ENCODE data around the gene CHAD. TPM values are rescaled to one million over a fixed set of nuclear protein-coding genes. Genes with fewer than 3 reads are reported as not detected.
A peak's percentile ranks its signal among the peaks of the same experiment; 100 is the strongest.
"Not testable (repeated sequence)": the region's sequence is repeated elsewhere in the genome, so short reads cannot be mapped to it uniquely, and the experiment has no call there.

Gene CHAD
- total RNA-seq, 4 donors from 2014 or later, result not detected

GRCh38 chr17:50428831-50429424 is 39.8 kb downstream of the CHAD start:
- Histone ChIP-seq H3K4me1 (peaks cover 0 to 49% (median 10%) of the 10 kb centered on the region in 3 donors), H3K4me3 (no peak overlapping the region), H3K36me3 (peaks cover 0 to 5% of the 10 kb centered on the region in 2 donors), H3K27me3 (no peaks in the 10 kb centered on the region), H3K27ac (no peak overlapping the region), H3K9me3 (no peaks in the 10 kb centered on the region)
- TF ChIP-seq POLR2AphosphoS5 (IDR thresholded peaks at IDR 0.05), result no peak
- no peak for TF ChIP-seq EP300 (IDR thresholded peaks at IDR 0.05)
- TF ChIP-seq POLR2A (IDR thresholded peaks at IDR 0.05), result no peak
- no peak for TF ChIP-seq CTCF (IDR thresholded peaks at IDR 0.05)
- no peak for ATAC-seq
- 86 to 87% methylated on average over 7 of the region's 7 CpGs for WGBS, 2 donors (ENCODE audit: low coverage in 1 of 2)

GRCh38 chr17:50428126-50428525 is 40.6 kb downstream of the CHAD start:
- H3K36me3 ChIP-seq, H3K9me3 ChIP-seq, ATAC-seq, H3K4me3 ChIP-seq, H3K27me3 ChIP-seq, H3K27ac ChIP-seq: not testable (repeated sequence)
- WGBS, 2 donors (ENCODE audit: low coverage in 1 of 2), result 60 to 82% methylated on average over 1 to 6 of the region's 6 CpGs
- H3K4me1 ChIP-seq, result peaks cover 0 to 49% (median 10%) of the 10 kb centered on the region in 3 donors

- Histone ChIP-seq H3K27ac (peak overlapping the region; percentile 55 to 86 (median 82)), H3K36me3 (no peaks in the 10 kb centered on the region), H3K4me3 (peak overlapping the region; percentile 77 to 80), H3K4me1 (peaks cover 0 to 49% (median 10%) of the 10 kb centered on the region in 3 donors), H3K9me3 (no peaks in the 10 kb centered on the region), H3K27me3 (no peaks in the 10 kb centered on the region)
- no peak for ATAC-seq
- 26% methylated on average over 3 of the region's 4 CpGs; no CpG with 5 or more reads in 1 of the 2 donors for WGBS, 2 donors (ENCODE audit: low coverage in 1 of 2)
- TF ChIP-seq CTCF (IDR thresholded peaks at IDR 0.05), result no peak
- no peak for TF ChIP-seq POLR2AphosphoS5 (IDR thresholded peaks at IDR 0.05)
- TF ChIP-seq POLR2A (IDR thresholded peaks at IDR 0.05), result no peak
- no peak for TF ChIP-seq EP300 (IDR thresholded peaks at IDR 0.05)
Observed at GRCh38 chr17:50426814-50427787, 41.6 kb downstream of the CHAD start.

- TF ChIP-seq CTCF (IDR thresholded peaks at IDR 0.05) (no peak), POLR2A (IDR thresholded peaks at IDR 0.05) (no peak), POLR2AphosphoS5 (IDR thresholded peaks at IDR 0.05) (no peak), EP300 (IDR thresholded peaks at IDR 0.05) (no peak)
- peaks cover 0 to 52% (median 10%) of the 10 kb centered on the region in 3 donors for H3K4me1 ChIP-seq
- 20% methylated on average over 1 of the region's 7 CpGs; no CpG with 5 or more reads in 1 of the 2 donors for WGBS, 2 donors (ENCODE audit: low coverage in 1 of 2)
Observed at GRCh38 chr17:50426472-50426782, 42.3 kb downstream of the CHAD start.

GRCh38 chr17:50425682-50426471 is 42.8 kb downstream of the CHAD start, which contains the start of gene ACSF2:
Gene ACSF2 (plus strand): TSS chr17:50426218. CDS start chr17:50426262, 44 bp downstream.
- ATAC-seq, result peak; percentile 90
- H3K4me1 ChIP-seq, result peaks cover 0 to 57% (median 10%) of the 10 kb centered on the region in 3 donors
- H3K27me3 ChIP-seq, result no peaks in the 10 kb centered on the region
- no peaks in the 10 kb centered on the region for H3K36me3 ChIP-seq
- H3K9me3 ChIP-seq, result no peaks in the 10 kb centered on the region
- WGBS, 2 donors (ENCODE audit: low coverage in 1 of 2), result no CpG with 5 or more reads among the region's 70 CpGs
- H3K27ac ChIP-seq, result peak within 1 kb of the TSS; percentile 55 to 86 (median 82)
- no peak for TF ChIP-seq POLR2AphosphoS5 (IDR thresholded peaks at IDR 0.05)
- peak in 1 of 2 donors; percentile 21 for TF ChIP-seq POLR2A (IDR thresholded peaks at IDR 0.05)
- H3K4me3 ChIP-seq, result peak within 1 kb of the TSS; percentile 77 to 80

More at GRCh38 chr17:50426472-50426782, 42.3 kb downstream of the CHAD start:
- Histone ChIP-seq H3K4me3 (peak overlapping the region; percentile 77 to 80), H3K36me3 (no peaks in the 10 kb centered on the region), H3K27me3 (no peaks in the 10 kb centered on the region), H3K9me3 (no peaks in the 10 kb centered on the region), H3K27ac (peak overlapping the region; percentile 55 to 86 (median 82))
- ATAC-seq, result no peak

All from gastroesophageal sphincter (tissue), 4 donors.